GM18861 (cell line): ENCODE results near the gene CEP250.
"Not testable (repeated sequence)": the region's sequence is repeated elsewhere in the genome, so short reads cannot be mapped to it uniquely, and the experiment has no call there.

Source experiments
- ATAC-seq: cut with Tn5 transposase; IDR thresholded peaks from one replicate; pipeline ENCODE4 v1.9.1; 2021; ENCODE audit not compliant: unreplicated experiment

CEP250 gene

GRCh38 chr20:35456700-35457099 lies 1.3 kb downstream of the CEP250 start:
- not testable (repeated sequence) for ATAC-seq

GRCh38 chr20:35457539-35457938 lies 2.1 kb downstream of the CEP250 start:
- not testable (repeated sequence) for ATAC-seq

GRCh38 chr20:35458388-35458787 lies 3.0 kb downstream of the CEP250 start:
- no peak for ATAC-seq

GRCh38 chr20:35461620-35462019 lies 6.2 kb downstream of the CEP250 start:
- no peak for ATAC-seq

GRCh38 chr20:35462351-35462750 lies 7.0 kb downstream of the CEP250 start:
- ATAC-seq: no peak

- no peak for ATAC-seq
Measured at GRCh38 chr20:35463455-35464300, 8.3 kb downstream of the CEP250 start.

- no peak for ATAC-seq
Measured at GRCh38 chr20:35465976-35466375, 10.6 kb downstream of the CEP250 start.

GRCh38 chr20:35466856-35467255 lies 11.5 kb downstream of the CEP250 start:
- no peak for ATAC-seq

GRCh38 chr20:35467339-35468224 lies 12.2 kb downstream of the CEP250 start:
- no peak for ATAC-seq

- no peak for ATAC-seq
Measured at GRCh38 chr20:35468671-35469334, 13.4 kb downstream of the CEP250 start.

GRCh38 chr20:35472209-35472608 lies 16.8 kb downstream of the CEP250 start:
- no peak for ATAC-seq

- no peak for ATAC-seq
Measured at GRCh38 chr20:35473684-35474083, 18.3 kb downstream of the CEP250 start.

- ATAC-seq: no peak
Measured at GRCh38 chr20:35474303-35474871, 19.0 kb downstream of the CEP250 start.

- ATAC-seq: no peak
Measured at GRCh38 chr20:35476288-35476687, 20.9 kb downstream of the CEP250 start.

- ATAC-seq: no peak
Measured at GRCh38 chr20:35478804-35479472, 23.5 kb downstream of the CEP250 start.

- no peak for ATAC-seq
Measured at GRCh38 chr20:35479798-35480197, 24.4 kb downstream of the CEP250 start.

GRCh38 chr20:35487479-35487878 lies 32.1 kb downstream of the CEP250 start:
- no peak for ATAC-seq

- no peak for ATAC-seq
Measured at GRCh38 chr20:35489717-35490116, 34.3 kb downstream of the CEP250 start.

GRCh38 chr20:35490736-35491181 lies 35.4 kb downstream of the CEP250 start:
- ATAC-seq: peak; percentile 94

GRCh38 chr20:35491823-35492222 lies 36.4 kb downstream of the CEP250 start:
- no peak for ATAC-seq
